KOPT-K1 (cell line): ENCODE measurements around the gene MYL6B.
"Not testable (repeated sequence)": the region's sequence is repeated elsewhere in the genome, so short reads cannot be mapped to it uniquely, and the experiment has no call there.

Source experiments
- H3K27ac ChIP-seq: fragments of 200-600 bp; sonication (generic); 2 replicates; pipeline ENCODE4 v1.5.1; 2016; ENCODE audit warnings: antibody characterized with exemption, mild to moderate bottlenecking, low read depth, low read length; ENCODE audit not compliant: poor library complexity, severe bottlenecking
- H3K36me3 ChIP-seq: fragments of 200-600 bp; sonication (generic); 2 replicates; pipeline ENCODE4 v1.5.1; 2017; ENCODE audit warnings: antibody characterized with exemption, mild to moderate bottlenecking, low read length, moderate library complexity; ENCODE audit not compliant: insufficient read depth
- H3K9me3 ChIP-seq: fragments of 200-600 bp; sonication (generic); 2 replicates; pipeline ENCODE4 v1.5.1; 2017; ENCODE audit warnings: antibody characterized with exemption, low read length, mild to moderate bottlenecking; ENCODE audit not compliant: insufficient read depth, poor library complexity, severe bottlenecking

The MYL6B gene

DNA sequence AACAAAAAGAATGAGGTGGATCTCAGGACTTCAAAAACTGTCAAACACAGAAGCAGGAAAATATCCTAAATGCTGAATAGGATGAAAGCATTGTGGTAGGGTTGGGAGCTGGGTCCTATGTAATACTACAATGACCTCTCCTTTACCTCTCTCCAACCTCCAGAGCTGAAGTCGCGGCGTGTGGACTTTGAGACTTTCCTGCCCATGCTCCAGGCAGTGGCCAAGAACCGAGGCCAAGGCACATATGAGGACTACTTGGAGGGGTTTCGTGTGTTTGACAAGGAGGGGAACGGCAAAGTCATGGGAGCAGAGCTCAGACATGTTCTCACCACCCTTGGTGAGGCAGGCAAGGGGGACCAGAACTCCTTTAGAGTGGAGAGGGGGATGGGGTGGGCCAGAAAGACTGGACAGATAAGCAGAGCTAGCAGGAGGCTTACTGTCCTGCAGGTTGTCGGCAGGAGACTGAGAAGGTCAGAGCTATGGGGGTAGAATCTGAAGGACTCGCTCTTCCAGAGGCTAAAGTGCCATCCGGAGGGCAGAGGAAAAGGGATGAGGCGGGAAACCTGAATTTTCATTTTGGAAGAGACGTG lies 3.0 kb downstream of the MYL6B start:
- Histone ChIP-seq H3K9me3 (no peaks in the 10 kb centered on the region), H3K36me3 (peaks cover 36% of the 10 kb centered on the region), H3K27ac (no peak overlapping the region)

GRCh38 chr12:56156464-56157200 lies 4.2 kb downstream of the MYL6B start:
- H3K36me3 ChIP-seq: peaks cover 49% of the 10 kb centered on the region
- H3K27ac ChIP-seq, H3K9me3 ChIP-seq: not testable (repeated sequence)

- H3K36me3 ChIP-seq: peaks cover 57% of the 10 kb centered on the region
- no peaks in the 10 kb centered on the region for H3K9me3 ChIP-seq
- peak overlapping the region; percentile 82 for H3K27ac ChIP-seq
These were observed 5.0 kb downstream of the MYL6B start for GRCh38 chr12:56157201-56158028.

GRCh38 chr12:56158029-56158925 lies 5.9 kb downstream of the MYL6B start, which contains the start of gene MYL6:
Gene MYL6 (plus strand): TSS chr12:56158359. CDS start chr12:56158402, 43 bp downstream.
- Histone ChIP-seq H3K9me3 (no peaks in the 10 kb centered on the region), H3K36me3 (peaks cover 65% of the 10 kb centered on the region), H3K27ac (peak within 1 kb of the TSS; percentile 82)

GRCh38 chr12:56158926-56159461 lies 6.6 kb downstream of the MYL6B start:
- Histone ChIP-seq H3K27ac (peak overlapping the region; percentile 82), H3K9me3 (no peaks in the 10 kb centered on the region), H3K36me3 (peaks cover 72% of the 10 kb centered on the region)

GRCh38 chr12:56159482-56160192 lies 7.2 kb downstream of the MYL6B start:
- Histone ChIP-seq H3K9me3 (no peaks in the 10 kb centered on the region), H3K36me3 (peaks cover 72% of the 10 kb centered on the region), H3K27ac (peak overlapping the region; percentile 82)

DNA sequence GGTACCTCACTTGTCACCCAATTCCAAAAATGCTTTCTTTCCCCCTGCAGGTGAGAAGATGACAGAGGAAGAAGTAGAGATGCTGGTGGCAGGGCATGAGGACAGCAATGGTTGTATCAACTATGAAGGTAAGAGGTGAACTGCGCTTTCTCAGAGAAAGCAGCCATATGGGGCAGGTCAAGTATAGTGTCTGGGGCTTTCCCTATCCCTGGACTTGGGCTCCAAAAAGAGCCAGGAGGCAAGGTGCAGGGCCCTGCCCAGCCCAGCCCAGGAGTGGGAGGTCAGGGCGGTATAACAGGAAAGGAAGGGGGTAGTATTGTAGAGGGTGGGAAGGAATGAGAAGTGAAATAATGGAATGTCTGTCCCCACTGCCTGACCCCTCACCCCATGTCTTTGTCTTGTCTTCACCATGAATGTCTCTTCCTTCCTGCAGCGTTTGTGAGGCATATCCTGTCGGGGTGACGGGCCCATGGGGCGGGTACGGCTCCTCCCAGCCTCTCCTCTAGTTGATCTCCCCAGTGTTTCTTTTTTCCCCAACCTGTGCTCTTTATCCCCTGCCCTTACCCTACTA lies 7.9 kb downstream of the MYL6B start:
- peaks cover 72% of the 10 kb centered on the region for H3K36me3 ChIP-seq
- no peaks in the 10 kb centered on the region for H3K9me3 ChIP-seq
- H3K27ac ChIP-seq: peak overlapping the region; percentile 82

DNA sequence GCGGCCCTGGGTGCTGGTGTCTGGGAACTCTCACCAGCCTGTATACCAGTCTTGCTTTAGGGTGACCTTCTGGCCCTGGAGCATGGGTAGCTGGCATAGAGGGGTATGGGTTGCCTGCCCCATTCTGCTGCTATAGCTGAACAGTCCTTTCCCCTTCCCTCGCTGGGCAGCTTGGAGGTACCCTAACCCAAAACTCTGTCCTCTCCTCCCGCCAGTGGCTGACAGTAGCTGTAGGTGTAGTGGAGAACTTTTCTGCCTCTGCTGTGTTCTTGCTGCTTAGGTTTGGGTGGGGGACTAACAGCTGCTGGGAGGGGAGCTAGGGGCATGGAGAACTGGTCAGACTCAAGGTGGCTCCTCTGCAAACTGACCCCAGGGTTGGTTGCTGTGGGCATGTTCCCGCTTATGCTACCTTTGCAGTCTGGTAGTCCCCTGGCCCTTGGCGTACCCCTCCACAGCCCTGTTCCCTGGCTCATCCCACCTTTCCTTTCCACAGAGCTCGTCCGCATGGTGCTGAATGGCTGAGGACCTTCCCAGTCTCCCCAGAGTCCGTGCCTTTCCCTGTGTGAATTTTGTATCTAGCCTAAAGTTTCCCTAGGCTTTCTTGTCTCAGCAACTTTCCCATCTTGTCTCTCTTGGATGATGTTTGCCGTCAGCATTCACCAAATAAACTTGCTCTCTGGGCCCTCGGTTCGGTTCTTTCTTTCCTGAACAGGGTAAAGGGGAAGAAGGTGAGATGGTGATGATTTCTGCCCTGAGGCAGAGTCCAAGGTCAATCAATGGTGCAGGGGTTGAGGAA lies 8.7 kb downstream of the MYL6B start:
- H3K27ac ChIP-seq: peak overlapping the region; percentile 82
- H3K9me3 ChIP-seq: no peaks in the 10 kb centered on the region
- H3K36me3 ChIP-seq: peaks cover 72% of the 10 kb centered on the region

GRCh38 chr12:56161690-56162351 lies 9.4 kb downstream of the MYL6B start:
- H3K9me3 ChIP-seq: no peaks in the 10 kb centered on the region
- H3K27ac ChIP-seq: no peak overlapping the region
- peaks cover 77% of the 10 kb centered on the region for H3K36me3 ChIP-seq

- H3K9me3 ChIP-seq: no peaks in the 10 kb centered on the region
- H3K27ac ChIP-seq: no peak overlapping the region
- peaks cover 85% of the 10 kb centered on the region for H3K36me3 ChIP-seq
These were observed 10.3 kb downstream of the MYL6B start for GRCh38 chr12:56162468-56163290.

DNA sequence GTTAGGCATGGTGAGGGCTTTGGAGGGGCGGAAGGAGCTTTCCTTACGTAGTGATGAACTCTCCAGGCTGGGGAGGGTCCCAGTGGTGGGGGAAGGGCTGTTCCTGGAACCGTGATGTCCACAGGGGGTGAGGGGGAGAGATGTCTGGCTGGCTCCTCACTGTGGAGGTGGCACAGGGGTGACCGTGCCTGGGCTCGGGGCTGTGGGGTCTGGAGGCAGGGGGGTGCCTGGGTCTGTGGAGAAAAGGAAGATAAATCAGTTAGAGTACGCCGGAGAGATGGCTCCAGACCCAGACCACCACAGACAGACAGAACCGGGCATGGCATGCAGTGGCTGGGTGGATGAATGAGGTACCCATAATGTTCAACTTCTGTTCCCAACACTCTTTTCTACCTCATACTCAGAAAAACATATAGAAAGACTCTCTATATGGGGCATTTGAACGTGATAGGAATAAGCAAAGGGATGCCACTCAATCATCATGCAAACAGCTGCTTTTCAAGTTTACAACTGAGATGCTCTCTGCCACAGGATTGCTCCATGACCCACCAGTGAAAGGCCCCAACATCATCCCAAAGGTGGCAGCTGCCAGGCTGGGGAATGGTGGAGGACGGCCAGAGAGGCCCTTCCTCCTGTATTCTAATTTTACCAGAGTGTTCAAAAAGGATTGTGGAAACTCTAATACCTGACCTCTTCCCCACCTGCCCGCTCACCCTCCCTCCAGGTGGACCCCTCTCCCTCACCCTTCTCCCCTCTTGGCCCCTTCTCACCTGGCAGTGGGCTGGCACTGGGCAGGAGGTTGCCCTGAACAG lies 11.4 kb downstream of the MYL6B start:
- no peak overlapping the region for H3K27ac ChIP-seq
- peaks cover 96% of the 10 kb centered on the region for H3K36me3 ChIP-seq
- no peaks in the 10 kb centered on the region for H3K9me3 ChIP-seq
